MV-4-11 (cell line): ENCODE data around the gene BCL2L11.

ENCODE experiments used
- DNase-seq: peaks from one replicate; lab custom pipeline; 2025; lab: John Stamatoyannopoulos, UW

The BCL2L11 gene

DNA sequence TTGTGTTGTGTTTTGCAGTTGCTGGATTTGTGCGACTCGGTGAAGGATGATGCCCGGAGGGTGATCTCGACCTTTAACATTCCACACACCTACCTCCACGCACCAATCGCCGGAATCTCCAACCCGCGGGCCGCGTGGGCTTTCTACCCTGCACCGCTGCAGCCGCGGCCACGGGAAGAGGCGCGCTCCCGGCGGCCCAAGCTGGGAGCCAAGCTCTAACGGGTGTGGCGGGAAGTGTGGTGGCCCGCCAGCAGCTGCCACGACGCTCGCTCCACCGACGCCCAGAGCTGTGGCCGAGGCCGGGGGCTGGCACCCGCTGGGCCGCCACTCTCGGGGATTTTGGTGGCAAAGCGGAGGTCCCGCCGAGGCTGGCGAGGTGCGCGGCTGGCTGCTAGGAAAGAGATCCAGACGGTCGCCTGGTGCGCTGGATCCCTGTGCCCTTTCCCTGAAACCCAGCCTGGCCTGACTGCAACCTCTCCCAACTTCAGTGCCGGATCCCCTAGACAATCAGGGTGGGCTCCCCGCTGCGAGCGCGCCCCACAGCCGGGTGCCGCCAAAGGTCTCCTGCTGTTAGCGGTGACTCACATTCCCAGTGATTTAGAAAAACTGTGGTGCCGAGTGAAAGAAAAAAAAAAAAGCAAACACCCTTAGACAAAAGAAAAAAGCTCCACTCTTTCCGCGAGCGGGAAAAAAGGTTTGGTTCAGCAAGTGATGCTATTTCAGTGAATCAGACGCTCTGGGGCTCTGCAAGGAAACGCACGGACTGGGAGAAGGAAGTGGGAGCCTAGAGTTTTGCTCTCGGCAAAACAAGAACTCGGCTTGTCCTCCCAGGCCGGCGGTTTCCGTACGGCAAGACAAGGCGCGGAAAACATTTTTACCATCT, 2.9 kb upstream of the BCL2L11 start:
- peak; percentile 61 for DNase-seq

DNA sequence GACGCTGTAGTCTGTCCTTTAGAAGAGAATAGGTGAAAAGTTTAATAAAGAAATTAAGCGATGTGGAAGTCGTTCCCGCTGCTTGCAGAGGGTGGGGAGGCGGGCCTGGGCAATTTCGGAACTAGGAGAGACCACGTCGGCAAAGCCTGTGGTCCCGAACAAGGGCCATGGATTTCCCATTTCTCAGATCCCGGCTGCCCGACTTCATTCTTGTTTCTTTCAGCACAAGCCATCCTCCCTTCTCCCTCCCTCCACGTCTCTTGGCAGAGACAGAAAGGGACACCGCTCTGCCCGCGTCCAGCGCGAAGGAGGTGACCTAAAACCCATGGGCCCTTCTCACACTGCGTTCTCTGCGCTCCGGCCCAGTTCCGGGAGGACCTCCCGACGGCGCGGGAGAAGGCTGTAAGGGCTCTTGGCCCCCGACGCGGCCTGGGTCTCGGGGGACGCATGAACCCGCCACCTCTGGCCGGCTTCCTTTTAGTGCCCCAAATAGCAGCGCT, 2.2 kb upstream of the BCL2L11 start:
- DNase-seq, result no peak

DNA sequence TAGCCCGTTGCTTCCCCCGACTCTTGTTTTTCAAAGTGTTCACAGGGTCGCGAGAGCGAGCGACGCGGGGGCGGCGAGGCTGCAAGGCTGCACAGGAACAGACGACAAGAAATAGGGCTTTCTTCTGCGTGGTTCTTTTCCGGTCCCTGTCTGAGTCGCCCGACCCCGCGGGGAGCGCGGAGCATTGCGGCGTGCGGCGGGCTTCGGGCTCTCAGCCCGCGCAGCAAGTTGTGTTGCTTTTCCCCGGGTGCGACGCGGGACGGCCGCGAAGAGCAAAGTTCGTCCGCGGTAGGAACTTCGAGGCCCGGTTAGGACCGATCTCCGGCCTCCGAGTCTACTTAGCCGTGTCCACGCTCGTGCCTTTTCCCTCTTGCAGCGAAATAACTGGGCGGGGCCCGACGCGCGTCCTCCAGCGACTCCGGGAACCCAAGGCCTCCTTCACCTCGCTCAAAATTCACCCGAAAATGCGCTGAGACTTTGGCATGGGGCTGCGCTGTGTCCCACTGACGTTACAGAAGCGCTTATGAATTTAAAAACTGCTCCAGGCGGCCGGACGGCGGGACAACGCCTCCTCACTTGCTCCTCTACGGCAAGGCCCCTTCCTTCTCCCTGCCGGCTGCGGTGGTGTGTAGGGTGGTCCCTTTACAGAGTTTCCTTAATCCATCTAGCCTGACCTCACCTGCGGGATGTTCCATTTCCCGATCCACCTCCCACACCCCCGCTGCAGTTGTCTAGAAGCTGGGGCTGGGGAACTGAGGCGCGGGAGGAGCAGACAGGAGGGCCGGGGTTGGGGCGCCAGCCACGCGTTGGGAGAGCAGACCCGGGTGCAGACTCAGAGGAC, 1.5 kb upstream of the BCL2L11 start:
- no peak for DNase-seq

DNA sequence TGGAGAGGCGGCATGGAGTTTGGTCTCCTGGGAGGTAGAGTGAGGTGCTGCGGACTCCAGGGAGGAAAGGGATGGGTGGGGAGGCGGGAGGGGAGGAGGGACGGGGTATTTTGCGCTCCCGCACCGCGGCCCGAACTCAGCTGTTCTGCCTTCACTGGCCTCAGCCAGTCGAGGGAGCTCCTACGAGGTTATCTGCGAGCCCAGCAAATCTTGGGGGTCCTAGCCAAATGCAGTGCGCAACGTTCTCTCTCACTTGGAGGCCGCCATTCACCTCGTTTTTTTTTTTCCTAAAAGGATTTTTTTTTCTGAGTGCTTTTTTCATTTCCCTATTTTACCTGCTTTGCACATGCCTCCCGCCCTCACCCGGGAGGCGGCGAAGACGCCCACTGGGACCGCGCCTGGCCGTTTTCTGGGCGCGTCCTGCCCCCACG, 877 bp upstream of the BCL2L11 start:
- DNase-seq, result peak; percentile 63

DNA sequence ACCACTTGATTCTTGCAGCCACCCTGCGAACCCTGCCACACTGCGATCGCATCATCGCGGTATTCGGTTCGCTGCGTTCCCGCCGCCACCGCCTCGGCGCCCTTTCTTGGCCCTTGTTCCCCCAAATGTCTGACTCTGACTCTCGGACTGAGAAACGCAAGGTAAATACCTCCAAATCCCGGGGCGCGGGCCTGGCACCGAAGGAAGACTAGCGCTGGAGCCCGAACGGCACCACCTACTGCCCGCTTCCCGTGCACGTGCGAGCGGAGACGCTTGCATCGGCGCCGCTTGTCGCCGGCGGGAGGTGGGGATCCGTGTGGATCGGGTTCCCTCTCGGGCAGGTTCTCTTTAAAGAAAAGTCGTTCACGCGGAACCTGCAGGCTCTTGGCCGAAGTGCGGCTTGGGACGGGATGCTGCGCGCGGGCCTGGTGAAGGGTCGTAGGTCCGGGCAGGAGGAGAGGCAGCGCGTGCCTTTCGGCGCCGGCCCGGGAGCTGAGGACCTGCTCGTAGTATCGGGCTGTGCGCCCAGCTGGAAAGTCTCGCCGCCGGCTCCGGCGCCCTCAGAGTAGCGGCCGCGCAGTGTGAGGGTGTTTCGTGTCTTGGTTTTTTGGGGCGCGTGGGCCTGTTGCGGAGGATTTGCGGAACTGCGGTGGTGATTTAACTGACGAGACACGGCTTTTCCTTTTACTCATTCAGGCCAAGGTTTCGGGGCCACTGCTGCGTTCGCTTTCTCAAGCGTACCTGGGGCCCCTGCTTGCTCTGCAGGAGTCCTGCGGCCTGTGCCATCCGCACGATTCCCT, 514 bp downstream of the BCL2L11 start:
- peak; percentile 40 for DNase-seq

DNA sequence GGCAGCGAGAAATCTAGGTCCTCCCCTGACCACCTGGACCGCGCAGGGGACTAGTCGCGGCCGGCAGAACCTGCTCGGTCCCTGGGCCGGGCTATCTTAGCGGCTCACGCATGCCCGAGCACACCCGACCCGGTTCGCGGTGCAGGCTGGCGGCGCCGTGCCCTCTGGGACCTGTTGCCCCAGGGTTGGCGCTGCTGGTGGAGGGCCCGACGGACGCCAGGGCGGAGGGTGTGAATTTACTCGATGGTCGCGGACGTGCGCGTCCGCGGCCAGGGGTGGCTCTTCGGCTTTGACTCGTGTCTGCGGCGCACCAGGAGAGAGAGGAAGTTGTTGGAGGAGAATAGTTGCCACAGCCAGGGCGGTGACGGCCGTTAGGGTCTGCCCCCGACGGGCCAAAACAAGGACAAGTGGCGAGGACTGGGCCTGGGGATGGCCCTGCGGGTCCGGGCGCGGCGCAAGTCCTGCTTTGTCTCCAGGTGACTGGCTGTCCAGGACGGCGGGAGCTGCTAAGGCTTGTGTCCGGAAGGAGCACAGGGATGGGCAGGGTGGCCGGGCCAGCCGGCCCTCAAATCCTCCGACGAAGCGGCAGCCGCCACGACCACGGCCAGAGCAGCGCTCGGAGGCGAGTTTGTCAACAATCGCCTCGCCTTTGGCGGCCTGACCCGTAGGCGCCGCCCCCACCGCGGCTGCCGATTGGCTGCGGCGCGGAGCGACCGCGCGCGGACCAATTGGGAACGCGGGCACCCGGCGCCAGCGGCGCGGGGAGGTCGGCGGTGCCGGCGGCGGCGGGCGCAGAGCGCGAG, 1.3 kb downstream of the BCL2L11 start:
- DNase-seq, result peak; percentile 74

DNA sequence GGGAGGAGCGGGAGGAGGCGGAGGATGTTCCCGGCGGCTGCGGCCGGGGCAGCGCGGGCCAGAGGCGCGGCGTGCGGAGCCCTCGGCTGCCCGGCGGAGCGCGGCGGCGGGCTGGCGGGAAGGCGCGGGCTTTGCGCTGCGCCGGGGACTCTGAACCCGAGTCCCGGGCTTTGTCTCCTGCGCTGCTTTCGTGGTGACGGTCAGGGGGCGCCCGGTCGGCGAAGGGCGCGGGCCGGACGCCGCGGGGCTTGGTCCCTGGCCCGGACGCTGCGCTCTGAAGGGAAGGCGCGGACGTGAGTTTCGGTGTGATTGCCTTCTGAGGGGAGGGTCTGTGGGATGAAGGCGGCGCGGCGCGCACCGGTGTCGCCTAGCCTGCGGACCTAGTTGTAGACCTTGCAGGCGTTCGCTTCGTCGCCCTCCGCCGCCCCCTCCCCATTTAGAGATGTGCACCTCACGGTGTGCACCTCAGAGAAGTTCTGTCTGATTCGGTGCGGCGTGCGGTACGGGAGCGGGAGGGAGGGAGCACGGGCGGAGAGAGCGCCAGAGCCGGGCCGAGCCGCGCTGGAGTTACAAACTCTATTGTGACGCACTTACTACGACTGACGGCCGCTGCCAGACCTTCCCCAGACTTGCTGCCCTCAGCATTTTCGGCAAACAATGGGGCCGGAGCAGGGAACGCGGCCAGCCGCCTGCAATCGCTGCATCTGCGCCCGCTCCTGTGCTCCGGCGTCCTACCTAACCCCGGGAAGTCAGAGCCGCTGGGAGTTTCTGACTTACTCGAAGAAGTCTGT, 2.1 kb downstream of the BCL2L11 start:
- DNase-seq, result peak; percentile 33

DNA sequence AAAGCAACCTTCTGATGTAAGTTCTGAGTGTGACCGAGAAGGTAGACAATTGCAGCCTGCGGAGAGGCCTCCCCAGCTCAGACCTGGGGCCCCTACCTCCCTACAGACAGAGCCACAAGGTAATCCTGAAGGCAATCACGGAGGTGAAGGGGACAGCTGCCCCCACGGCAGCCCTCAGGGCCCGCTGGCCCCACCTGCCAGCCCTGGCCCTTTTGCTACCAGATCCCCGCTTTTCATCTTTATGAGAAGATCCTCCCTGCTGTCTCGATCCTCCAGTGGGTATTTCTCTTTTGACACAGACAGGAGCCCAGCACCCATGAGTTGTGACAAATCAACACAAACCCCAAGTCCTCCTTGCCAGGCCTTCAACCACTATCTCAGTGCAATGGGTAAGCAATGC, 3.0 kb downstream of the BCL2L11 start:
- DNase-seq, result no peak

DNA sequence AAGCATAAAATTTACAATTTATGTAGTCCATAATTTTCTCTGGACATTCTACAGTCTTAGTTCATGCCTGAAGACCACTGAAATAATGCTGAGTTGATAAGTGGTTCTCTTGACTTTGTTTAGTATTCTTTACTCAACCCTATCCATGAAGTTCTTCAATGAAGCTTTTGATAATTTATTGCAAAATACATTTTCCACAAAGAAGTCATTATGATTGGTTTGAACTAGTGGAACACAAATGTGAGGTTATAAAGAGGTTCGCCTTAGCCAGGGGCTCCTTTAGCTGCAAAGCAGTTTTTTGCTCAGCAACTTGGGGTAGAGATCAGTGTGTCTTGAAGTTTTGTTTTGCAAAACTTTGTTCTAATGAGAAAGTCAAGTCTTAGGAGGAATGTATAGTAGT, 5.9 kb downstream of the BCL2L11 start:
- DNase-seq, result no peak

DNA sequence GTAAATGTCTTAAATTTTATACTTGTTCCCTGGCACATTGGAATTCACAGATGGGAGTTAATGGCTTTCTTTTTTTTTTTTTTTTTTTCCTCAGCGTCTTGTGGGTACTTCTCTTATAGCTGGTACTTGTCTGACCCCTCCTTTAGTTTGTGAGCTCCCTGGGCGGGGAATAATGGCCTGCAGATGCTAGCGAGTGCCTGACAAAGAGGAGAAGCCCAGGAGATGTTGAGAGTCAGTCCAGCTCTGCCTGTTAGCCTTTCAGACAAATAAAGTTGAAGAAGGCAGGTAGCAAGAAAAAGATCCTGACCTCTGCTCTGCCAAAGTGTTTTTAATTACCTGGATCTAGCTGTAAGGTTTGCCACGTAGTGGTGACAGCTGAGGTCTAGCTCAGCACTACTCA, 6.6 kb downstream of the BCL2L11 start:
- DNase-seq, result no peak

DNA sequence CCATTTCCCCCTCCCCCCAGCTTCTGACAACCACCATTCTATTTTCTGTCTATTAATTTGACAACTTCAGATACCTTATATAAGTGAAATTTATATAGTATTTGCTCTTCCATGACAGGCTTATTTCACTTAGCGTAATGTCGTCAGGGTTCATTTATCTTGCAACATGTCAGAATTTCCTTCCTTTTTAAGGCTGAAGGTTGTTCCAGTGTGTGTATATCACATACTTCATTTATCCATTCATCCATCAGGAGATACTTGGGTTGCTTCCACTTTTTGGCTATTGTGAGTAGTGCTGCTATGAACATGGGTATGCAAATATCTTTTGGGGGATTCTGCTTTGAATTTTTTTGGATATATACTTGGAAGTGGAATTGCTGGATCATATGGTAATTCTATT, 7.4 kb downstream of the BCL2L11 start:
- no peak for DNase-seq

DNA sequence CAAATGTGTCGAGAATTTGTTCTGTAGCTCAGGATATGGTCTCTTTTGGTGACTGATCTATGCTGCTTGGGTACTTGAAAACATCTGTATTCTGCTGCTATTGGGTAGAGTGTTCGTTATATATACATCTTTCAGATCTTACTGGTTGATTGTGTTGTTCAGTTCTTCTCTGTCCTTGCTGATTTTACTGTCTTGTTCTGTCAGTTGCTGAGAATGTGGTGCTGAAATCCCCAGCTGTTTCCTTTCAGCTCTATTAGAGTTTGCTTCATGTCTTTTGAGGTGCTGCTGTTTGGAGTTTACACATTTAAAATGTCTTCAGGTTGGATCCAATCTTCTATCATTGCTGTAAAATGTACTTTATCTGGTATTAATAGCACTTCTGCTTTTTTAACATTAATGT, 12.9 kb downstream of the BCL2L11 start:
- no peak for DNase-seq

DNA sequence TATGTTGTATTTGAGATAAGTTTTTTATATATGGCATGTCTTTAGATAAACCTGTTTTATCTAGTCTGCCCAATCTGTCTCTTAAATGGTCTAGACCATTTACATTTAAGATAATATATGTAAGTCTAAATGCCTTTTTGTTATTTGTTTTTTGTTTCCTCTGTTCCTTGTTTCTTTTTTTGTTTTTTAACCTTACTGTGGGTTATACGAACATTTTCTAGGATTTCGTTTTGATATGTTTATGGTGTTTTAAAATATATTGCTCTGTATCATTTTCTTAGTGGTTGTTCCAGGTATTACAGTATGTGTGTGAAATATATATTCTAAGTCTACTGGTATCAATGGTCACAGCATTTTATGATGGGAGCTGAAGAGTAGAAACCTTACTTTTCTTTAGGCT, 13.3 kb downstream of the BCL2L11 start:
- no peak for DNase-seq

DNA sequence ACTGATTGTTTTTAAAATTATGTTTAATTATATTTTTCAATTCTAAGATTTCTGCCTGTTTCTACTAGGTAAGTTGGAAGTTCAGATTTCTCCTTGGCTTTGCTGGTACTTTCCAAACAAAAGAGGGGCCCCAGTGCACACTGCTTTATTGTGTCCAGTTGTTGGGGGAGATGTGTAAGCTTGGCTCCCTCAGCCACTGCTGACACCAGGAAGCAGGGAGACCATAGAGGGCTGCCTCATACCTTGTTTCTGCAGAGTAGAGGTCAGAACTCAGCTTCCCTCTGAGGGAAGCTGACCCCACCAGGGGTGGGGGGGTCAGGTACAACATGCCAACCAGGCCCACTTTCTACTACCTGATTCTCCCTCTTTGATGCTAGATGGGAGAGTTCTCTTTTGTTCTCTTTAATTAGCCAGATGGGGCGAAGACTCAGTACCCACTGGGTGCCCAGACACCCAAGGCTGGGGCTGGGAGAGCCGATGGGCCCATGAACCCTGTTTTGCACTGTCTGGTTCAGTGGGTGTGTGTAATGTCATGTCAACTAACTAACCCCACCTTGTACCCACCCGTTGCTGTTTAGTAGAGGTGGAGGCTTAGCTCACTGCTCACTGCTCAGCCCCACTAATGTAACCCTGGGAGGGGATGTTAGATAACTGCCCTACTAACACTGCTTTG, 14.7 kb downstream of the BCL2L11 start:
- DNase-seq, result no peak

DNA sequence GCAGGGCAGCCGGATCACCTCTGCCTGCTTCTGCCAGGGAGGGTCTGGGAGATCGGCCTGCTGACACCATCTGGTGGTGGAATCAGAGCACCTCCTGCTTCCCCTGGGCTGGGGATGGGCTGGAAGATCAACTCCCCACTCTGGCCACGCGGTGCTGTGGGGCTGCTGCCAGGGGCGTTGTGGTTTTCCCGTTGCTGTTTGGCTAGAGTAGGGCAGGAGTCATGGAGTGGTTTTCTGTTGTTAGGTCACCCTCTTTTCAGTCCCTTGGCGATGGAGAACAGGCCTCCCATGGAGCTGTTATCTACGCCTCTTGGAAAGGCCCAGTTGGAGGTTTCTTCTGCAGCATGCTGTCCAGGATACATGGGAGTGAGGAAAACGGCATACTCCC, 15.2 kb downstream of the BCL2L11 start:
- peak; percentile 37 for DNase-seq

DNA sequence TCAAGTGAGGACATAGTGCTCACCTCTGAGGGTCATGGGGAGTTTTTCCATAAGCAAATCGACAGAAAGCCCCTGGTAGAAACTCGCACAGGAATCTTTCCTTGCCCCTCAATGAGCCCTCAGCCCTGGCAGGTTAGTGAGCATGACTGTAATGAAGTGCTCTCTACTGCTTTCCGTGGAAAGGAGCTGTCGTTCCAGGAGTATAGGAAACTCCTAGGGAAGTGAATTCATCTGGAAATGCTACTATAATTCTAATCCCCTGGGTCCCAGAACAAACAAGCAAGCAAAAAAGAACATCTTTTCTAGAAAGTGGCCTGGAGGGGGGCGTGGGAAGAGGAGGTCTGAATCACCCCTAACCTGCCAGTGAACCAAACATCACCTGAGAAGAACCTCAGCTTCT, 18.1 kb downstream of the BCL2L11 start:
- no peak for DNase-seq

DNA sequence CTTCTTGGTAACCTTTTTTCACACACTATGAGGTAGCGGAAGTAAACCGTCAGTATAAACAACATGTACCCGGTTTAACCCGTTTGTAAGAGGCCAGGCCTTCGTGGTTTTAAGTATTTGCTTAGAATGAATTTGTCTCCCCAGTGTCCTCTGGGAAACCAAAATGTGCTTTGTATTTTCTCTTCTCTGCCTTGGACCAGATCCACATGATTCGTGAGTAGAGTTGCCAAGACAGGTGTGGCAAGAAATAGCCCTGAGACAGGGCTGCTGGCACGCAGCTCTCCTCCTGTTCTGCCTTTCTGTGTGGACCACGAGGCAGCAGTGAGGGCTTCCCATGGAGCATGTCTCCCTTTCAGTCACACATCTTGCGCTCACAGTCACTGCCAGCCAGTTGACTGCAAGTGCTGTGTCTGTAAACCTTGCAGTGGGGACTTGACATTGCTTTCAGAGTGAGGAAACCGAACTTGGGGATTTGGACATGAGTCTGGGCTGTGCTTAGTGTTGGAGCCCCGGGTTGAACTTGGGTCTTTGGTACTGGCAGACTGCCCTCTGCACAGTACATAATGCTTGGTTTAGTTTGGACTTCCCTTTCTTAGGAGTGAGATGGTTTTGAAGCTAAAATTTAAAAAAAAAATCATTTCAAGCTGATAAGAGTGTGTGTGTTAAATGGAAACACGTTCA, 19.1 kb downstream of the BCL2L11 start:
- DNase-seq, result no peak

DNA sequence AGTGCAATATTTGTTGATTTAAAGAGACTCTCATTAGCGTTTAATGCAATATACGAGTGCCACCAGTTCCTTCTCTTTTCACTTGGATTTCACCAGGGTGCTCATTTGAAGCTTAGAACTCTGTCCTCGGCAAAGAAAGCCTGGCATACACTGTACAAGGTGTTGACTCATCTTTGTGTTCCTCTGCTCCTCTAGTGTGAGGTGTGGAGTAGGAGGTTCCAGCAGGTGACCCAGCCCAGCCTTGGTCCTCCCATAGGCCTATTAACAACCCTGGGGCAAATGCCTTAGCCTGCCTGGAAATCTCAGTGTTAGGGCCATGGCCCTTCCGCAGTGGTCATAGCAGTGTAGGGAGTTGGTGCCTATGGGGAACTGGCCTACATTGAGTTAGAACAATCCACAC, 20.1 kb downstream of the BCL2L11 start:
- no peak for DNase-seq

DNA sequence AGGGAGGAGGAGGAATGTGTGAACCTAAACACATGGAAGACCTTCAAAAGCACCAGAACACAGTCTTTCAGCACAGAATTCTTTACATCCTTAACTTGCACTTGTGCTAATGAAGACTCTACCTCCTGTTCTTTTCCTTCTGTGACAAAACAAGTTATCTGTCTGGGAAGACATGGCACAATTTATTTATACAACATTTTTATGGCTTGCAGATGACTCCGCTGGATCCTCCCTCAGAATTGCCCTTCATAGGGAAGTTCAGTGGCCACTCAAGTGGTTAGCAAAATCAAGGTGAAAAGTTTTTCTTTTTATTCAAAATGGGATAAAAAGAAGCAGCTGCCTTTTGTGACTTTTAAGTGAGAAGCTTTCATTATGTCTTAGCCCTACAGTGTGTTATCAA, 21.4 kb downstream of the BCL2L11 start:
- DNase-seq, result no peak
